Spleen (tissue), 11 donors: ENCODE data around the gene RABGAP1. TPM values are rescaled to one million over a fixed set of nuclear protein-coding genes. Genes with fewer than 3 reads are reported as not detected.

Experiments used
- DNase-seq: peaks from one replicate; pipeline ENCODE4 v3.0.0-alpha.2; 2020
- H3K27ac ChIP-seq, 8 donors: fragments of 200-600 bp; sonication (generic) in 7 of 8; 1 replicate in 4 of 8; 2 replicates in 4 of 8; pipeline versions ENCODE4 v1.5.0 to v1.8.0; 2016 to 2021; ENCODE audit warnings: inconsistent platforms in 4 of 8, mild to moderate bottlenecking in 4 of 8, moderate library complexity in 1 of 8
- H3K27me3 ChIP-seq, 7 donors: fragments of 200-600 bp; sonication (generic) in 6 of 7; replicated peaks in 1 of 7; 1 replicate in 4 of 7; 2 replicates in 3 of 7; pipeline versions ENCODE4 v1.5.0 to v1.8.0; 2016 to 2021; ENCODE audit warnings: inconsistent platforms in 3 of 7, mild to moderate bottlenecking in 1 of 7
- H3K36me3 ChIP-seq, 6 donors: fragments of 200-600 bp; sonication (generic) in 5 of 6; 1 replicate in 4 of 6; 2 replicates in 2 of 6; pipeline versions ENCODE4 v1.5.0 to v1.8.0; 2016 to 2021; ENCODE audit warnings: inconsistent platforms in 2 of 6
- H3K4me1 ChIP-seq, 6 donors: fragments of 200-600 bp; sonication (generic) in 5 of 6; 1 replicate in 3 of 6; 2 replicates in 3 of 6; pipeline versions ENCODE4 v1.5.0 to v1.8.0; 2016 to 2021; ENCODE audit warnings: inconsistent platforms in 3 of 6
- H3K4me3 ChIP-seq, 8 donors: fragments of 200-600 bp; sonication (generic) in 7 of 8; 1 replicate in 4 of 8; 2 replicates in 4 of 8; pipeline versions ENCODE4 v1.5.0 to v1.8.0; 2016 to 2021; ENCODE audit warnings: inconsistent platforms in 4 of 8, mild to moderate bottlenecking in 4 of 8, moderate library complexity in 2 of 8
- H3K9me3 ChIP-seq, 8 donors: fragments of 200-600 bp; sonication (generic) in 7 of 8; 1 replicate in 4 of 8; 2 replicates in 4 of 8; pipeline versions ENCODE4 v1.5.0 to v1.8.0; 2016 to 2021; ENCODE audit warnings: inconsistent platforms in 4 of 8
- CTCF ChIP-seq, 11 experiments: fragments of 200-600 bp in 7 of 11; fragments of 450-650 bp in 4 of 11; sonication (generic) in 4 of 11; IDR thresholded peaks in 8 of 11; conservative IDR thresholded peaks in 3 of 11; 1 replicate in 7 of 11; 2 replicates in 4 of 11; pipeline versions ENCODE4 v1.4.0 to v1.8.0; 2016 to 2021; ENCODE audit warnings: antibody characterized with exemption in 11 of 11, inconsistent platforms in 4 of 11, mild to moderate bottlenecking in 1 of 11
- POLR2A ChIP-seq, 3 donors: fragments of 450-650 bp; IDR thresholded peaks; one replicate each; pipeline ENCODE4 v1.5.1; 2017; ENCODE audit warnings: antibody characterized with exemption in 3 of 3, mild to moderate bottlenecking in 1 of 3
- POLR2AphosphoS5 ChIP-seq, 3 donors: sonication (generic); formaldehyde crosslinking; IDR thresholded peaks; one replicate each; pipeline ENCODE4 v1.5.1; 2017; ENCODE audit warnings: antibody characterized with exemption in 3 of 3
- WGBS, 5 donors: extraction: QIAGEN DNeasy Blood & Tissue Kit in 3 of 5; methylation state at CpG; one replicate each; pipeline versions ENCODE4 v1.1.5 to v1.1.7; 2013 to 2018; 5-methylcytosine and 5-hydroxymethylcytosine counted together
- intact Hi-C: fragments of 100-400 bp; cut with DNase I; formaldehyde crosslinking; loops from one replicate; pipeline ENCODE4 v1.15.0; 2023; ENCODE audit warnings: low total_unique reads
- polyA plus RNA-seq, 3 donors: library from polyadenylated mRNA; stranded (reverse); fragments of 200-250 nt; gene quantifications; one replicate each; pipeline ENCODE4 v1.2.1, GENCODE V29; 2013
- total RNA-seq, 7 donors: library from RNA; depleted of rRNA in 3 of 7; stranded (reverse); fragments of >200 nt in 3 of 7; fragmentation: NEBNext Ultra II Directional in 4 of 7; extraction: Animal tissue kit (Norgen Biotek cat#: 25700) in 4 of 7; gene quantifications; one replicate each; pipeline versions ENCODE4 v1.1.0 to v1.2.1, GENCODE V29; 2016 to 2021
- donor health status: healthy with polysubstance abuse.
- donor health status: DM: no; HTN: no; CAD: no; lungs with moderate emphysema.
- donor health status: DM: no; HTN: no; CAD: no.
- donor health status: Bipolar disorder and iron deficiency.
- donor health status: healthy.
- donor health status: DM: no; HTN: no; CAD: no.
- donor health status: DM: yes; HTN: yes; CAD: no.

RABGAP1 gene
- total and polyA plus RNA-seq, 10 donors: 7.4 to 65.7 (median 48.6) TPM

GRCh38 chr9:123020796-123021195, 80.0 kb downstream of the RABGAP1 start:
- WGBS, 5 donors: 45 to 62% (median 56%) methylated on average over 2 of the region's 2 CpGs
- no peaks in the 10 kb centered on the region for H3K4me1 ChIP-seq
- TF ChIP-seq POLR2AphosphoS5 (IDR thresholded peaks at IDR 0.05) (no peak), CTCF (IDR thresholded peaks at IDR 0.05 in 8 of 11, conservative IDR thresholded peaks at IDR 0.05 in 3 of 11) (no peak), POLR2A (IDR thresholded peaks at IDR 0.05) (no peak)
- no peak overlapping the region for H3K4me3 ChIP-seq
- H3K36me3 ChIP-seq: peaks cover 5 to 94% (median 54%) of the 10 kb centered on the region in 6 donors
- intact Hi-C loops: no loop called here
- no peaks in the 10 kb centered on the region for H3K27me3 ChIP-seq
- no peak overlapping the region for H3K27ac ChIP-seq
- no peak for DNase-seq
- H3K9me3 ChIP-seq: no peaks in the 10 kb centered on the region

- Histone ChIP-seq H3K9me3 (no peaks in the 10 kb centered on the region), H3K36me3 (peaks cover 2 to 74% (median 28%) of the 10 kb centered on the region in 6 donors), H3K4me1 (peaks cover 0 to 10% (median 5%) of the 10 kb centered on the region in 6 donors), H3K27ac (no peak overlapping the region), H3K4me3 (no peak overlapping the region), H3K27me3 (no peaks in the 10 kb centered on the region)
- WGBS, 5 donors: 95 to 100% (median 100%) methylated on average over 1 of the region's 1 CpG
- no peak for DNase-seq
- TF ChIP-seq CTCF (IDR thresholded peaks at IDR 0.05 in 8 of 11, conservative IDR thresholded peaks at IDR 0.05 in 3 of 11): no peak
- no peak for TF ChIP-seq POLR2A (IDR thresholded peaks at IDR 0.05)
- TF ChIP-seq POLR2AphosphoS5 (IDR thresholded peaks at IDR 0.05): no peak
- intact Hi-C loops: no loop called here
These were observed 85.6 kb downstream of the RABGAP1 start for GRCh38 chr9:123026425-123026824.

- TF ChIP-seq CTCF (IDR thresholded peaks at IDR 0.05 in 8 of 11, conservative IDR thresholded peaks at IDR 0.05 in 3 of 11): no peak
- no peak for TF ChIP-seq POLR2A (IDR thresholded peaks at IDR 0.05)
- TF ChIP-seq POLR2AphosphoS5 (IDR thresholded peaks at IDR 0.05): no peak
- peaks cover 2 to 63% (median 20%) of the 10 kb centered on the region in 6 donors for H3K36me3 ChIP-seq
- H3K27ac ChIP-seq: no peak overlapping the region
- H3K27me3 ChIP-seq: no peaks in the 10 kb centered on the region
- no peak for DNase-seq
- peaks cover 0 to 16% (median 5%) of the 10 kb centered on the region in 6 donors for H3K4me1 ChIP-seq
- intact Hi-C loops: no loop called here
- H3K9me3 ChIP-seq: no peaks in the 10 kb centered on the region
- WGBS, 5 donors: 46 to 66% (median 55%) methylated on average over 3 of the region's 3 CpGs
- H3K4me3 ChIP-seq: no peak overlapping the region
These were observed 86.7 kb downstream of the RABGAP1 start for GRCh38 chr9:123027517-123027916.

GRCh38 chr9:123028136-123028535, 87.3 kb downstream of the RABGAP1 start:
- Histone ChIP-seq H3K9me3 (no peaks in the 10 kb centered on the region), H3K27me3 (no peaks in the 10 kb centered on the region), H3K4me3 (no peak overlapping the region), H3K27ac (no peak overlapping the region), H3K4me1 (peaks cover 0 to 22% (median 10%) of the 10 kb centered on the region in 6 donors), H3K36me3 (peaks cover 1 to 57% (median 14%) of the 10 kb centered on the region in 6 donors)
- DNase-seq: no peak
- intact Hi-C loops: no loop called here
- no peak for TF ChIP-seq POLR2A (IDR thresholded peaks at IDR 0.05)
- TF ChIP-seq POLR2AphosphoS5 (IDR thresholded peaks at IDR 0.05): no peak
- TF ChIP-seq CTCF (IDR thresholded peaks at IDR 0.05 in 8 of 11, conservative IDR thresholded peaks at IDR 0.05 in 3 of 11): no peak
